H9 (cell line): Measurements from ENCODE around the gene GCG. TPM values are rescaled to one million over a fixed set of nuclear protein-coding genes. Genes with fewer than 3 reads are reported as not detected.

Source experiments
- DNase-seq: peaks from one replicate; pipeline ENCODE4 v3.0.0-alpha.2; 2017
- H2AFZ ChIP-seq: one replicate; pipeline ENCODE4 v1.6.1; 2013; ENCODE audit warnings: mild to moderate bottlenecking, low read length, control low read depth, moderate library complexity
- H2AK5ac ChIP-seq: 2 replicates; pipeline ENCODE4 v1.6.1; 2013; ENCODE audit warnings: low read length, control low read depth, mixed read lengths; ENCODE audit not compliant: insufficient read length
- H2BK120ac ChIP-seq: one replicate; pipeline ENCODE4 v1.6.1; 2013; ENCODE audit warnings: low read depth, mild to moderate bottlenecking, low read length, control low read depth, inconsistent platforms; ENCODE audit not compliant: poor library complexity, severe bottlenecking
- H2BK12ac ChIP-seq: 2 replicates; pipeline ENCODE4 v1.6.1; 2013; ENCODE audit warnings: low read length, control low read depth, mixed read lengths, low read depth; ENCODE audit not compliant: insufficient read length
- H2BK15ac ChIP-seq: 2 replicates; pipeline ENCODE4 v1.6.1; 2013; ENCODE audit warnings: low read depth, low read length, control low read depth
- H2BK20ac ChIP-seq: one replicate; pipeline ENCODE4 v1.6.1; 2013; ENCODE audit warnings: low read depth, mild to moderate bottlenecking, low read length, control low read depth, inconsistent platforms; ENCODE audit not compliant: poor library complexity, severe bottlenecking
- H2BK5ac ChIP-seq: 2 replicates; pipeline ENCODE4 v1.6.1; 2013; ENCODE audit warnings: low read length, control low read depth, mixed read lengths; ENCODE audit not compliant: insufficient read length
- H3K14ac ChIP-seq: 2 replicates; pipeline ENCODE4 v1.6.1; 2013; ENCODE audit warnings: low read length, control low read depth; ENCODE audit not compliant: insufficient read depth
- H3K18ac ChIP-seq: 2 replicates; pipeline ENCODE4 v1.6.1; 2013; ENCODE audit warnings: low read depth, mild to moderate bottlenecking, mixed read lengths, low read length, control low read depth; ENCODE audit not compliant: insufficient read length
- H3K23ac ChIP-seq: 2 replicates; pipeline ENCODE4 v1.6.1; 2013; ENCODE audit warnings: low read length, control low read depth, mixed read lengths, low read depth; ENCODE audit not compliant: insufficient read length
- H3K23me2 ChIP-seq: 2 replicates; pipeline ENCODE4 v1.6.1; 2013; ENCODE audit warnings: low read depth, mild to moderate bottlenecking, mixed read lengths, low read length, control low read depth; ENCODE audit not compliant: insufficient read length, poor library complexity, severe bottlenecking
- H3K27ac ChIP-seq: 2 replicates; pipeline ENCODE4 v1.5.1; 2013; ENCODE audit warnings: low read length, control low read depth, mixed read lengths, low read depth; ENCODE audit not compliant: insufficient read length
- H3K27me3 ChIP-seq: 2 replicates; pipeline ENCODE4 v1.6.1; 2013; ENCODE audit warnings: low read length, control low read depth, inconsistent platforms; ENCODE audit not compliant: insufficient read depth
- H3K4ac ChIP-seq: 2 replicates; pipeline ENCODE4 v1.6.1; 2013; ENCODE audit warnings: low read depth, mild to moderate bottlenecking, control low read depth, inconsistent platforms, low read length, moderate library complexity
- H3K4me1 ChIP-seq: 2 replicates; pipeline ENCODE4 v1.6.1; 2013; ENCODE audit warnings: low read length, control low read depth, inconsistent platforms; ENCODE audit not compliant: insufficient read depth
- H3K4me2 ChIP-seq: 2 replicates; pipeline ENCODE4 v1.6.1; 2013; ENCODE audit warnings: low read length, control low read depth, mixed read lengths; ENCODE audit not compliant: insufficient read length, insufficient read depth
- H3K56ac ChIP-seq: 2 replicates; pipeline ENCODE4 v1.6.1; 2013; ENCODE audit warnings: low read depth, mild to moderate bottlenecking, mixed read lengths, low read length, control low read depth; ENCODE audit not compliant: insufficient read length
- H3K79me1 ChIP-seq: 2 replicates; pipeline ENCODE4 v1.6.1; 2013; ENCODE audit warnings: low read depth, mild to moderate bottlenecking, moderate library complexity, low read length, control low read depth, inconsistent platforms; ENCODE audit not compliant: insufficient read depth, poor library complexity, severe bottlenecking
- H3K79me2 ChIP-seq: 2 replicates; pipeline ENCODE4 v1.6.1; 2013; ENCODE audit warnings: low read length, control low read depth, inconsistent platforms; ENCODE audit not compliant: insufficient read depth
- H3K9ac ChIP-seq: 2 replicates; pipeline ENCODE4 v1.6.1; 2013; ENCODE audit warnings: low read length, control low read depth, mixed read lengths; ENCODE audit not compliant: insufficient read length; ENCODE audit errors: extremely low read depth
- H3K9me3 ChIP-seq: one replicate; pipeline ENCODE4 v1.6.1; 2013; ENCODE audit warnings: low read depth, low read length, inconsistent platforms; ENCODE audit not compliant: control insufficient read depth
- H3T11ph ChIP-seq: one replicate; pipeline ENCODE4 v1.6.1; 2013; ENCODE audit warnings: mild to moderate bottlenecking, low read length, control low read depth, inconsistent platforms
- H4K20me1 ChIP-seq: one replicate; pipeline ENCODE4 v1.6.1; 2013; ENCODE audit not compliant: control insufficient read depth, insufficient read length, insufficient read depth
- H4K5ac ChIP-seq: 2 replicates; pipeline ENCODE4 v1.6.1; 2013; ENCODE audit warnings: low read depth, mild to moderate bottlenecking, mixed read lengths, low read length, control low read depth; ENCODE audit not compliant: insufficient read length
- H4K8ac ChIP-seq: replicated peaks from 2 replicates; pipeline ENCODE4 v1.6.1; 2013; ENCODE audit warnings: low read length, control low read depth, mixed read lengths, low read depth; ENCODE audit not compliant: insufficient read length
- H4K91ac ChIP-seq: 2 replicates; pipeline ENCODE4 v1.6.1; 2013; ENCODE audit warnings: low read depth, mild to moderate bottlenecking, moderate library complexity, mixed read lengths, low read length, control low read depth; ENCODE audit not compliant: insufficient read length
- H3K27ac Mint-ChIP-seq, 3 experiments: 2 replicates in 2 of 3; 3 replicates in 1 of 3; pipeline ENCODE4 v1.8.0; 2020 to 2021; ENCODE audit warnings: mixed read lengths in 3 of 3, mild to moderate bottlenecking in 1 of 3, moderate library complexity in 1 of 3
- H3K27me3 Mint-ChIP-seq: 2 replicates; pipeline ENCODE4 v1.8.0; 2021; ENCODE audit warnings: low read depth, mild to moderate bottlenecking, moderate library complexity, mixed read lengths
- H3K36me3 Mint-ChIP-seq, 3 experiments: 2 replicates in 2 of 3; 3 replicates in 1 of 3; pipeline ENCODE4 v1.8.0; 2020 to 2021; ENCODE audit warnings: low read depth in 3 of 3, mixed read lengths in 3 of 3; ENCODE audit not compliant: insufficient read depth in 1 of 3
- H3K4me1 Mint-ChIP-seq, 2 experiments: 2 replicates each; pipeline ENCODE4 v1.8.0; 2020; ENCODE audit warnings: mixed read lengths in 2 of 2
- H3K4me3 Mint-ChIP-seq, 2 experiments: 2 replicates in 1 of 2; 3 replicates in 1 of 2; pipeline ENCODE4 v1.8.0; 2020 to 2021; ENCODE audit warnings: mild to moderate bottlenecking in 2 of 2, mixed read lengths in 2 of 2, moderate library complexity in 1 of 2
- H3K9me3 Mint-ChIP-seq, 2 experiments: 2 replicates in 1 of 2; 3 replicates in 1 of 2; pipeline ENCODE4 v1.8.0; 2020; ENCODE audit warnings: mild to moderate bottlenecking in 2 of 2, mixed read lengths in 2 of 2, moderate library complexity in 1 of 2
- WGBS: extraction: QIAGEN DNeasy Blood & Tissue Kit; methylation state at CpG from one replicate; pipeline ENCODE4 v1.1.7; 2013; ENCODE audit warnings: missing lambda C conversion rate, low lambda C conversion rate, mixed read lengths; ENCODE audit not compliant: insufficient read length; ENCODE audit errors: extremely low coverage; 5-methylcytosine and 5-hydroxymethylcytosine counted together
- total RNA-seq: library from RNA; stranded (reverse); gene quantifications from 2 replicates; pipeline ENCODE4 v1.2.1, GENCODE V29; 2021
- TF ChIP-seq, protein P1 (sequence below): fragments of 200-600 bp; sonication (generic); conservative IDR thresholded peaks from 3 replicates; pipeline ENCODE4 v1.8.0; 2021; ENCODE audit warnings: antibody characterized with exemption, mild to moderate bottlenecking

Gene GCG
- total RNA-seq, 1 experiment from 2014 or later, result not detected

GRCh38 chr2:162126111-162126519 lies 25.9 kb downstream of the GCG start:
- Histone ChIP-seq H3K23ac (no peak overlapping the region), H4K5ac (no peak overlapping the region), H3K27me3 (no peaks in the 10 kb centered on the region), H2BK12ac (no peak overlapping the region), H3K56ac (no peak overlapping the region), H3K79me2 (no peaks in the 10 kb centered on the region), H3K18ac (no peak overlapping the region), H3K79me1 (no peaks in the 10 kb centered on the region), H4K91ac (no peak overlapping the region), H3K23me2 (no peaks in the 10 kb centered on the region), H3K14ac (no peak overlapping the region), H2AK5ac (no peak overlapping the region), H3K4ac (no peak overlapping the region), H2BK120ac (no peak overlapping the region), H2BK20ac (no peak overlapping the region), H2BK5ac (no peak overlapping the region), H4K20me1 (no peaks in the 10 kb centered on the region), H3K9me3 (no peaks in the 10 kb centered on the region), H3K4me1 (no peaks in the 10 kb centered on the region), H3K4me2 (no peak overlapping the region), H2AFZ (no peak overlapping the region), H3T11ph (no peak overlapping the region), H3K9ac (no peak overlapping the region), H2BK15ac (no peak overlapping the region), H4K8ac (no peak overlapping the region), H3K27ac (no peak overlapping the region)
- H3K27me3 Mint-ChIP-seq, result no peaks in the 10 kb centered on the region
- peaks cover 0 to 4% of the 10 kb centered on the region in 2 experiments; a peak in 1 of 5 replicates for H3K9me3 Mint-ChIP-seq
- no CpG with 5 or more reads among the region's 1 CpG for WGBS
- DNase-seq, result no peak
- no peaks in the 10 kb centered on the region for H3K36me3 Mint-ChIP-seq
- no peak overlapping the region for H3K27ac Mint-ChIP-seq
- TF ChIP-seq, protein P1, sequence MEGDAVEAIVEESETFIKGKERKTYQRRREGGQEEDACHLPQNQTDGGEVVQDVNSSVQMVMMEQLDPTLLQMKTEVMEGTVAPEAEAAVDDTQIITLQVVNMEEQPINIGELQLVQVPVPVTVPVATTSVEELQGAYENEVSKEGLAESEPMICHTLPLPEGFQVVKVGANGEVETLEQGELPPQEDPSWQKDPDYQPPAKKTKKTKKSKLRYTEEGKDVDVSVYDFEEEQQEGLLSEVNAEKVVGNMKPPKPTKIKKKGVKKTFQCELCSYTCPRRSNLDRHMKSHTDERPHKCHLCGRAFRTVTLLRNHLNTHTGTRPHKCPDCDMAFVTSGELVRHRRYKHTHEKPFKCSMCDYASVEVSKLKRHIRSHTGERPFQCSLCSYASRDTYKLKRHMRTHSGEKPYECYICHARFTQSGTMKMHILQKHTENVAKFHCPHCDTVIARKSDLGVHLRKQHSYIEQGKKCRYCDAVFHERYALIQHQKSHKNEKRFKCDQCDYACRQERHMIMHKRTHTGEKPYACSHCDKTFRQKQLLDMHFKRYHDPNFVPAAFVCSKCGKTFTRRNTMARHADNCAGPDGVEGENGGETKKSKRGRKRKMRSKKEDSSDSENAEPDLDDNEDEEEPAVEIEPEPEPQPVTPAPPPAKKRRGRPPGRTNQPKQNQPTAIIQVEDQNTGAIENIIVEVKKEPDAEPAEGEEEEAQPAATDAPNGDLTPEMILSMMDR, result no peak
- H3K4me1 Mint-ChIP-seq, result no peaks in the 10 kb centered on the region
- H3K4me3 Mint-ChIP-seq, result no peak overlapping the region
